GM12875 (cell line): ENCODE results near the gene ADGRG2.

Experiments
- H3K4me3 ChIP-seq: one replicate; pipeline ENCODE4 v1.5.1; 2011; ENCODE audit warnings: low read depth, low read length, control low read depth
- CTCF ChIP-seq: IDR thresholded peaks from 2 replicates; pipeline ENCODE4 v1.5.1; 2011; ENCODE audit warnings: low read depth, mild to moderate bottlenecking, control low read depth, inconsistent platforms, low read length, moderate library complexity, borderline replicate concordance; ENCODE audit not compliant: insufficient read depth

The ADGRG2 gene

GRCh38 chrX:19064175-19064574 lies 58.1 kb downstream of the ADGRG2 start:
- TF ChIP-seq CTCF: no peak
- H3K4me3 ChIP-seq: no peak overlapping the region

- TF ChIP-seq CTCF: no peak
- no peak overlapping the region for H3K4me3 ChIP-seq
Observed at GRCh38 chrX:19063030-19063429, 59.2 kb downstream of the ADGRG2 start.

- no peak overlapping the region for H3K4me3 ChIP-seq
- no peak for TF ChIP-seq CTCF
Observed at GRCh38 chrX:19059067-19059466, 63.2 kb downstream of the ADGRG2 start.

- TF ChIP-seq CTCF: no peak
- H3K4me3 ChIP-seq: no peak overlapping the region
Observed at GRCh38 chrX:19057856-19058255, 64.4 kb downstream of the ADGRG2 start.

GRCh38 chrX:19049110-19049509 lies 73.2 kb downstream of the ADGRG2 start:
- no peak overlapping the region for H3K4me3 ChIP-seq
- no peak for TF ChIP-seq CTCF

- TF ChIP-seq CTCF: no peak
Observed at GRCh38 chrX:19046343-19047215, 75.7 kb downstream of the ADGRG2 start.

GRCh38 chrX:19040373-19040772 lies 81.9 kb downstream of the ADGRG2 start:
- TF ChIP-seq CTCF: peak; percentile 12; the same call in 1 of the 2 replicates
- H3K4me3 ChIP-seq: no peak overlapping the region

More at GRCh38 chrX:19046343-19047215, 75.7 kb downstream of the ADGRG2 start:
- no peak overlapping the region for H3K4me3 ChIP-seq
